ENCODE data around the gene KIF2B. TPM values are rescaled to one million over a fixed set of nuclear protein-coding genes. Genes with fewer than 3 reads are reported as not detected.

KIF2B gene
- total and polyA plus RNA-seq, 9 of the 15 experiments (the other 6 are each of a cell fraction or from before 2014, with no cell fraction given) = not detected

DNA sequence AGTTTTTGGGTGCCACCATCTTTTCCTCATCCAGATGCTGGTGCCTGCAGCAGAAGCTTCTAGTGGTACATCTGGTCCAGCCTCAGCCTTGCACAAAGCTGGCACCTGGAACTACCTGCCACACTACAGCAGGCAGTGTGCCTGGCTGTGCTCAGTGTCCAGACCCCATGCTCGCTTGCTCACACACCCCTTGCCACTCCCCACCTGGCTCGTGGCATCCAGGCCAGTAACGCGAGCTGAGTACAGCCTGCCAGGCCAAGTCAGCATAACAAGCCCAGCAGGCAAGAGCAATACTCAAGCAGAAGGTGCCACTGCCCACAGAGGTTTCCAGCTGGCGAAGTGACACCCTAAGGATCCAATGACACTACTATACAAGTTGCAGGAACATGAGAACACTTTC is 29.7 kb upstream of the KIF2B start:
- Histone ChIP-seq H3K4me2 (ENCODE audit: insufficient read depth, low read length) (no peak overlapping the region), H3K27ac (ENCODE audit: extremely low read depth, low read depth, low read length) (no peak overlapping the region), H3K9me3 (replicated peaks; ENCODE audit: control insufficient read depth, insufficient read depth, low read depth, low read length) (no peaks in the 10 kb centered on the region), H2AFZ (ENCODE audit: low read depth, low read length) (no peak overlapping the region), H3K27me3 (ENCODE audit: control insufficient read depth in 2 of 2, insufficient read depth in 2 of 2, low read length in 2 of 2) (no peaks in the 10 kb centered on the region), H3K4me1 (replicated peaks in 1 of 2; ENCODE audit: control insufficient read depth in 2 of 2, insufficient read depth in 2 of 2, low read length in 2 of 2) (peaks cover 0 to 6% of the 10 kb centered on the region in 2 experiments; a peak in 2 of 5 replicates), H3K36me3 (ENCODE audit: control insufficient read depth, insufficient read depth, low read length) (no peaks in the 10 kb centered on the region), H3K4me3 (no peak overlapping the region), H3K9ac (ENCODE audit: insufficient read depth in 1 of 2, low read depth in 2 of 2, low read length in 2 of 2) (no peak overlapping the region), H3K9me1 (ENCODE audit: control insufficient read depth, insufficient read depth, low read length) (no peaks in the 10 kb centered on the region), H3K79me2 (ENCODE audit: control insufficient read depth, insufficient read depth, low read length) (no peaks in the 10 kb centered on the region), H4K20me1 (replicated peaks; ENCODE audit: control insufficient read depth, insufficient read depth, low read length) (no peaks in the 10 kb centered on the region)
- TF ChIP-seq HLTF (IDR thresholded peaks at IDR 0.05) = no peak
- TF ChIP-seq TAF15 (IDR thresholded peaks at IDR 0.05; ENCODE audit: low read depth, low read length) = no peak
- ChIA-PET CTCF (ENCODE audit: low intra/inter-chr PET ratio) (no interaction called here), POLR2A (no interaction called here)
- intact Hi-C loops (cut with micrococcal nuclease) = no loop called here
- WGBS (ENCODE audit: insufficient coverage, low coverage, missing lambda C conversion rate) = 27% methylated on average over 5 of the region's 5 CpGs
- BruUV-seq (replicated peaks) = no TSS peak
- in situ Hi-C loops (cut with MboI) = no loop called here
- DNase-seq (ENCODE audit: extremely low read depth in 1 of 4, low spot score in 3 of 4) (no peak), FAIRE-seq (no peak), ATAC-seq (no peak)

GRCh38 chr17:53794875-53795274 is 27.9 kb upstream of the KIF2B start:
- Histone ChIP-seq H3K9me1 (ENCODE audit: control insufficient read depth, insufficient read depth, low read length) (no peaks in the 10 kb centered on the region), H3K4me3 (no peak overlapping the region), H3K27me3 (ENCODE audit: control insufficient read depth in 2 of 2, insufficient read depth in 2 of 2, low read length in 2 of 2) (no peaks in the 10 kb centered on the region), H3K9me3 (replicated peaks; ENCODE audit: control insufficient read depth, insufficient read depth, low read depth, low read length) (no peaks in the 10 kb centered on the region), H3K36me3 (ENCODE audit: control insufficient read depth, insufficient read depth, low read length) (no peaks in the 10 kb centered on the region), H3K9ac (ENCODE audit: insufficient read depth in 1 of 2, low read depth in 2 of 2, low read length in 2 of 2) (no peak overlapping the region), H3K4me2 (ENCODE audit: insufficient read depth, low read length) (no peak overlapping the region), H3K79me2 (ENCODE audit: control insufficient read depth, insufficient read depth, low read length) (no peaks in the 10 kb centered on the region), H3K4me1 (replicated peaks in 1 of 2; ENCODE audit: control insufficient read depth in 2 of 2, insufficient read depth in 2 of 2, low read length in 2 of 2) (peaks cover 0 to 6% of the 10 kb centered on the region in 2 experiments; a peak in 2 of 5 replicates), H2AFZ (ENCODE audit: low read depth, low read length) (no peak overlapping the region), H4K20me1 (replicated peaks; ENCODE audit: control insufficient read depth, insufficient read depth, low read length) (no peaks in the 10 kb centered on the region), H3K27ac (ENCODE audit: extremely low read depth, low read depth, low read length) (no peak overlapping the region)
- no peak for DNase-seq (ENCODE audit: extremely low read depth in 1 of 4, low spot score in 3 of 4)
- ChIA-PET CTCF (ENCODE audit: low intra/inter-chr PET ratio) (no interaction called here), POLR2A (no interaction called here)
- FAIRE-seq = no peak
- no peak for ATAC-seq
- in situ Hi-C loops (cut with MboI) (no loop called here), intact Hi-C loops (cut with micrococcal nuclease) (no loop called here)
- no TSS peak for BruUV-seq (replicated peaks)
- TF ChIP-seq THAP7 (CRISPR knock-in tag; IDR thresholded peaks at IDR 0.05) (no peak), ZKSCAN8 (CRISPR knock-in tag; IDR thresholded peaks at IDR 0.05) (no peak), C11orf30 (IDR thresholded peaks at IDR 0.05; ENCODE audit: low read depth) (no peak)
- TF ChIP-seq, protein P1, sequence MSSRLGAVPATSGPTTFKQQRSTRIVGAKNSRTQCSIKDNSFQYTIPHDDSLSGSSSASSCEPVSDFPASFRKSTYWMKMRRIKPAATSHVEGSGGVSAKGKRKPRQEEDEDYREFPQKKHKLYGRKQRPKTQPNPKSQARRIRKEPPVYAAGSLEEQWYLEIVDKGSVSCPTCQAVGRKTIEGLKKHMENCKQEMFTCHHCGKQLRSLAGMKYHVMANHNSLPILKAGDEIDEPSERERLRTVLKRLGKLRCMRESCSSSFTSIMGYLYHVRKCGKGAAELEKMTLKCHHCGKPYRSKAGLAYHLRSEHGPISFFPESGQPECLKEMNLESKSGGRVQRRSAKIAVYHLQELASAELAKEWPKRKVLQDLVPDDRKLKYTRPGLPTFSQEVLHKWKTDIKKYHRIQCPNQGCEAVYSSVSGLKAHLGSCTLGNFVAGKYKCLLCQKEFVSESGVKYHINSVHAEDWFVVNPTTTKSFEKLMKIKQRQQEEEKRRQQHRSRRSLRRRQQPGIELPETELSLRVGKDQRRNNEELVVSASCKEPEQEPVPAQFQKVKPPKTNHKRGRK (tag; IDR thresholded peaks at IDR 0.05) = no peak
- TF ChIP-seq, protein P2, sequence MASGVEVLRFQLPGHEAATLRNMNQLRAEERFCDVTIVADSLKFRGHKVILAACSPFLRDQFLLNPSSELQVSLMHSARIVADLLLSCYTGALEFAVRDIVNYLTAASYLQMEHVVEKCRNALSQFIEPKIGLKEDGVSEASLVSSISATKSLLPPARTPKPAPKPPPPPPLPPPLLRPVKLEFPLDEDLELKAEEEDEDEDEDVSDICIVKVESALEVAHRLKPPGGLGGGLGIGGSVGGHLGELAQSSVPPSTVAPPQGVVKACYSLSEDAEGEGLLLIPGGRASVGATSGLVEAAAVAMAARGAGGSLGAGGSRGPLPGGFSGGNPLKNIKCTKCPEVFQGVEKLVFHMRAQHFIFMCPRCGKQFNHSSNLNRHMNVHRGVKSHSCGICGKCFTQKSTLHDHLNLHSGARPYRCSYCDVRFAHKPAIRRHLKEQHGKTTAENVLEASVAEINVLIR (CRISPR knock-in tag; IDR thresholded peaks at IDR 0.05) = no peak

All from K562 (cell line).